ENCODE data around the gene FAM174B.

FAM174B gene
- 0.97 to 1.7 reads per million in 2 donors for total RNA-seq

DNA sequence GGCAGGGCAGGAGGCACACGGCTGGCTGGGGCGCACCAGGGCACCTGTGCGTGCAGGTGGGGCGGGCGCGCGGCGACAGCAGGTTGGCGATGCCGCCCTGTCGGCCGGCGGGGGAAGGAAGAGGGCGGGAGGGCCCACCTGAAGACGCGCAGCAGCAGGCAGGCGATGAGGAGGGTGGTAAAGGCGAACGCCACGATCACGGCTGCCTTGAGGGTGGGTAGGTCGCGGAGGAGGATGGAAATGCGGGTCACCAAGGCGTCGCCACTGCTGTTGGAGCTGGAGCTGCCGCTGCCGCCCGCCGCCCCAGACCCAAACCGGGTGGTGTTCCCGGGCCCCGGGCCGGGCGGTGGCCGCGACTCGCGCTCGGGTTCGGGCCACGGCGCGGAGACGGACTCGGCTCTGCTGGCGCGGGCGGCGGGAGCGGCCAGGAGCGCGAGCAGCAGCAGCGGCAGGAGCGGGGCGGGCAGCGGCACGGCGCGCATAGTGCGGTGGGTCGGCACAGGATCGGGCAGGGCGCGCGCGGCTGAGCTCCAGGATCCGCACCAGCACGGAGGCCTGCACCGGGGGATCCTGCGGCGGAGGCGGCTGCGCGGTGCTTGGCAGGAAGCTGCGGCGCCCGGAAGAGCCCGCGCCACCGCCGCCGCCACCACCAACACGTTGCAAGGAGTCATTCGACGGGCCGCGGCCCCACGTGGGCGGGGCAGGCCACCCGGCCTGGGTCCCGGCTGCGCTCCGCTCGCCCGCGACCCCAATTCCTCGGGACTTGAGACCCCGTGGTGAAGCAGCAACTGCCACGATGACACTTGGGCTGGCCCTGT lies at the start of gene FAM174B:
TSS of gene FAM174B (minus strand) at position 598 of the 818 bp plus-strand sequence.
- DNase-seq, result no peak

- DNase-seq, result no peak
These were observed 40.5 kb upstream of the FAM174B start for GRCh38 chr15:92696096-92696495.

DNA sequence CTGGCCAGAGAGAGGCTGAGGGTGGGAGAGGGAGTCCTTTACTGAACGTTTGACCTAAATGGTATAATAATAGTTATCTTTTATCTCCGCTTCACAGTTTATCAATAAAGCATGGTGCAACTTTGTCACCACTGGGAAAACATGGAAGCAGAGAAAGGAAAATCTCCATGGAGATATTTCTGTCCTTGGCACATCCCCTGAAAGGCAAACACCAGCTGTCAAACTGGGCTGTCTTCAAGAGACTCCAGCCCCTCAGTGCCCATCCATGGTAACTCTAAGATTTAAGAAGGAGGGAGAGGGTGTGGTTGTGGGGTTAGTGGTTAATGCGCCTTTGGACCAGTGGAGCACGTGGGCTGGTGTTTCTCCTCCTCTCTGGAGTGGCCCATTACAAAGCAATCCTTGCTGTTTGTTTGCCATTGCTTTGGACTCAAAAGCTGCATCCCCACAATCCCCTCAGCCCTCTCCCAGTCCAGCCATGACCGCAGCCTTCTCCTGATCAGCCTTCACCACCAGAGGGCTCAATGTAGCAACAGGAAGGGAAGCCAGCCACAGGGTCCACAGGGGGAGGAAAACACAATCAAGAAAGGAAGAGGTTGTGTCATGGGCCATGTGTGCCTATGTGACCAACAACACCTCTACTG lies 38.2 kb upstream of the FAM174B start:
- no peak for DNase-seq

- no peak for DNase-seq
These were observed 34.8 kb upstream of the FAM174B start for GRCh38 chr15:92690395-92690794.

DNA sequence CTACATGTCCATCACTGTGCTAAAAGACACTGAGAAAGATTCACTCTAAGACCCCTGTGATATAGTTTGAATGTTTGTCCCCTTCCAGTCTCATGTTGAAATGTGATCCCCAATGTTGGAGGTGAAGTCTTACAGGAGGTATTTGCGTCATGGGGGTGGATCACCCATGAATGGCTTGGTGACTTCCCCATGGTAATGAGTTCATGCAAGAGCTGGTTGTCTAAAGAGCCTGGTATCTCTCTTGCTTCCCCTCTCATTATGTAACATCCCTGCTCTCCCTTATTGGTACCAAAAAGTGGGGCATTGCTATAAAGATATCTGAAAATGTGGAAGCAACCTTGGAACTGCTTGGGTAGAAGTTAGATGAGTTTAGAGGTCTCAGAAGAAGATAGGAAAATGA lies 32.2 kb upstream of the FAM174B start:
- no peak for DNase-seq

- no peak for DNase-seq
These were observed 31.6 kb upstream of the FAM174B start for GRCh38 chr15:92687195-92687602.

GRCh38 chr15:92683511-92683834 lies 27.9 kb upstream of the FAM174B start:
- no peak for DNase-seq

DNA sequence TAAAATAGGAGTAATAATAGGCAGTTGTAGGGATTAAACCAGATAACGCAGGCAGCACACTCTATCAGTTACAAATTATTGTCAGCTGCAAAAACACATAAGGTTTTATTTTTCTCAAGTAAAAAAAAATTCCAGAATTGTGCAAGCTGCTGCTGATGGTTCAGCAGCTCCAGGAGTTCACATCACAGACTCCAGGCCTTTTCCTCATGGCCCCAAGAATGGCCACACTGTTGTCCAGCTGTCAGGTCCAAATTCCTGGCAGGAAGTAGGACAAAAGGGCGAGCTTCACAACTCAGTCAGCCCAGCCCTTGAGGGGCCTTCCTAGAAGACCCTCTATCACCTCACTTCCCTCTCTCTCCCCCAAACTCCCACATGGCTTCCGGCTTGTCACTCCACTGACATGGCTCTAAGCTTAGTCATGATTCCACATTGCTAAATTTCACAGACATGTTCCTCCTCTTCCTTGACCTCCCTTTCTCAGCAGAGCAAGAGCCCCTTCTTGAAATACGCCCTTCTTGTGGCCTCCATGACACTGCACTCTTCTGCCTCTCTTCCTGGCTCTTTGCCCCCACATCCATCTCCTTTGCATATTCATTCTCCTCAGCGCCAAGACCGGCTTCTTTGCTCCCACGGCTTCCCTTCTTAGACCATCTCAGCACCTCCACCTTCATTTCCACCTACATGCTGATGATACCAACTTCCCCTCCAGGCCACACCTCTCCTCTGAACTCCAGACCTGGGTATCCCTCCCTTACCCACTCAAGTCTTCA lies 27.4 kb upstream of the FAM174B start:
- no peak for DNase-seq

GRCh38 chr15:92681141-92681631 lies 25.6 kb upstream of the FAM174B start:
- no peak for DNase-seq

- no peak for DNase-seq
These were observed 22.4 kb upstream of the FAM174B start for GRCh38 chr15:92677999-92678398.

- DNase-seq, result no peak
These were observed 21.0 kb upstream of the FAM174B start for GRCh38 chr15:92676561-92676960.

- no peak for DNase-seq
These were observed 19.9 kb upstream of the FAM174B start for GRCh38 chr15:92675485-92675884.

DNA sequence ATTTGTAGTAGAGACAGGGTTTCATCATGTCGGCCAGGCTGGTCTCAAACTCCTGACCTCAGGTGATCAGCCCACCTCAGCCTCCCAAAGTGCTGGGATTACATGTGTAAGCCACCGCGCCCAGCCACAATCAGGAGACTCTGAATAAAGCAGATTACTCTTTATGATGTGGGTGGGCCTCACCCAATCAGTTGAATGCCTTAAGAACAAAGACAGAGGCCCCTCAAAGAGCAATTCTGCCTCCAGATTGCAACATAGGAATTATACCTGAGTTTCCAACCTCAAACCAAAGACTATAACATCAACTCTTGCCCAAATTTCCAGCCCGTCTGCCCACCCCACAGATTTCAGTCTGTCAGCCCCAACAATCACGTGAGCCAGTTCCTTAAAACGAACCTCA lies 18.8 kb upstream of the FAM174B start:
- no peak for DNase-seq

- DNase-seq, result no peak
These were observed 16.5 kb upstream of the FAM174B start for GRCh38 chr15:92672102-92672501.

GRCh38 chr15:92671406-92671805 lies 15.8 kb upstream of the FAM174B start:
- DNase-seq, result no peak

GRCh38 chr15:92670621-92671020 lies 15.0 kb upstream of the FAM174B start:
- no peak for DNase-seq

GRCh38 chr15:92669432-92669831 lies 13.9 kb upstream of the FAM174B start:
- DNase-seq, result no peak

GRCh38 chr15:92668620-92669019 lies 13.0 kb upstream of the FAM174B start:
- DNase-seq, result no peak

DNA sequence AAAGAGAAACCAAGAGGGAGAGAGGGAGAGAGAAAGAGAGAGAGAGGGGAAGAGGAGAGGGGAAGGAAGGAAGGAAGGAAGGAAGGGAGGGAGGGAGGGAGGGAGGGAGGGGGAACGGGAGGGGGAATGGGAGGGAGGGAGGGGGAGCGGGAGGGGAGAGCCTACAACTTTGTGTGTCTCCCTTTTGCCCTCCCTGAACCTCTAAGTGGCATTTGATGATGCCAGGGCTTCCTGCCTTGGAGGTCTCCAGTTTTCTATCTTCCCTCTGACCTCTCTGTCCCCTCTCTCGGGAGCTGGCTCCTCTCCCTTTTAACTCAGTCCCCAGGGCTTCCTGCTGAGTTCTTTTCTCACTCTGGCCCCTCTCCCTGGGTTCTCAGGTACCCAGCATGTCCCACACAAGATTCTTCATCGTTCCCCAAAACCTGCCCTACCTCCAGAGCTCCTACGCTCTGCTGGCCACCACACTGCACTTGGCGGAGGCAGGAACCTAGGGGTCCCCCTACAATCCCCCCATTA lies 12.5 kb upstream of the FAM174B start:
- DNase-seq, result no peak

DNA sequence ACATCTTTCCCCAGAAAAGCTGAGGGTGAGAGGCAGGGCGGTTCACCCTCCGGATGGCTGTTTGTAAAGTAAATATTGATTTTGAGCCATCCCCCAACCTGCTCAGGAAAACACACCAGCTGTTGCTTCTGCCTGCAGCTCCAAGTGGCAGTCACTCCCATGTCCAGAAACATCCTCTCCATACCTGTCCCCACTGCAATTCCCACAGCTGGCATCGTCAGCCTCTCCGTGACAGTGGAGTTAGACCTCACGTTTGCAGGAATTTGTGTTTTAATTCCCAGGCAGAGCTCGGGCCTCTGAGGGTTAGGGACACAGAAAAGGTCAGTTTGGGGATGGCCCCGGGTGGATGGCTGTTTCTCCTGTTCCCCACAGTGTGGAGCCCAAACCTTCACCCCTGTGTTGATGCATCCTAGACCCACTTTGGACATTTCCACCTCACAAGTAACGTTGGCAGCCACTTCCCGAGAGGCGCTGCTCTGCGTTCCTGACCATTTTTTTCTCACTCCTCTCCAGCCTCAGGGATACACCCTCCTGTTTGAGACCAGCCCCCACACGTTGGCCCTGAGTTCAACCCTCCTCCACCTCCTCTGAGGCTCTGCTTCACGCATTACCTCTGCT lies 11.8 kb upstream of the FAM174B start:
- no peak for DNase-seq

- DNase-seq, result no peak
These were observed 11.2 kb upstream of the FAM174B start for GRCh38 chr15:92666780-92667179.

- no peak for DNase-seq
These were observed 9.6 kb upstream of the FAM174B start for GRCh38 chr15:92665100-92665555.
